Ovary (tissue), 3 donors: ENCODE results near the gene SYT6.

Experiments used
- CTCF ChIP-seq, 3 donors: fragments of 450-650 bp in 2 of 3; fragments of 200-600 bp in 1 of 3; IDR thresholded peaks; one replicate each; pipeline versions ENCODE4 v1.5.1 to v1.8.0; 2016 to 2022; ENCODE audit warnings: antibody characterized with exemption in 3 of 3, mild to moderate bottlenecking in 1 of 3
- EP300 ChIP-seq: sonication (generic); formaldehyde crosslinking; IDR thresholded peaks from one replicate; pipeline ENCODE4 v1.6.1; 2017; ENCODE audit warnings: antibody characterized with exemption
- POLR2A ChIP-seq: fragments of 450-650 bp; IDR thresholded peaks from one replicate; pipeline ENCODE4 v1.6.1; 2017; ENCODE audit warnings: antibody characterized with exemption, mild to moderate bottlenecking, moderate library complexity
- donor health status: DM: no; HTN: no; CAD: no.

- TF ChIP-seq CTCF (IDR thresholded peaks at IDR 0.05) (no peak), POLR2A (no peak), EP300 (no peak)
Measured at GRCh38 chr1:114135786-114136185, 17.9 kb downstream of the SYT6 start.
